DMS153 treated with DMSO at 0.1 percent for 48 hours (cell line): ENCODE measurements around the gene OLIG2.

ENCODE experiments used
- DNase-seq: peaks from one replicate; lab custom pipeline; 2025; ENCODE audit not compliant: unreplicated experiment; lab: John Stamatoyannopoulos, UW

Gene OLIG2

DNA sequence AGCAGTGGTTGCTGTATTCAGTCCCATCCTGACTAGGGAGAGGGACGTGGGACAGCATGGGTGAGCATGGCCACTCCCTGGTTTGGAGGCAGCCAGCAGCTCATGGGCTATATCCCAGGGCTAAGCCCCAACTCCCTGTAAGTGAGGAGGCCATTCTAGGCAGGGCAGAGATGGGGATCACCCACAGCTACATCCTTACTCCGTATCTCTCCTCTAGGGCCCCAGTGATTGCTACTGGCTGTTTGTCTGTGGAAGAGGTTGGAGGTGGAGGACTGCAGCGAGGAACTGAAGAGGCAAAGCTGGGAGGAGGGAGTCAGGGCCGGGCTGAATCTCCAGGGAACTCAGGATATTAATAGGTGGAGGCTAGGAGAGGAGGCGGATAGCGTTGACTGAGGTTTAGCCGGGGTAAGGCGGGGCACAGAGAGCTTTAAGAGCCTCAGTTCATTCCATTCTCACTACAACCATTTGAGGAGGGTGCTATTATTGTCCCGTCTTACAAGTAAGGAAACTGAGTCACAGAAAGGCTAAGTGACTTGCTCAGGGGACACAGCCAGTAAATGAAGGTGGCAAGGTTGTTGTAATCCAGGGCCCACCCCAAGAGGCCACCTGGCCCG is 6.8 kb downstream of the OLIG2 start:
- no peak for DNase-seq

GRCh38 chr21:33033094-33033951 is 7.6 kb downstream of the OLIG2 start:
- no peak for DNase-seq

GRCh38 chr21:33033961-33034413 is 8.3 kb downstream of the OLIG2 start:
- DNase-seq = no peak

- no peak for DNase-seq
Observed at GRCh38 chr21:33035147-33035546, 9.4 kb downstream of the OLIG2 start.

DNA sequence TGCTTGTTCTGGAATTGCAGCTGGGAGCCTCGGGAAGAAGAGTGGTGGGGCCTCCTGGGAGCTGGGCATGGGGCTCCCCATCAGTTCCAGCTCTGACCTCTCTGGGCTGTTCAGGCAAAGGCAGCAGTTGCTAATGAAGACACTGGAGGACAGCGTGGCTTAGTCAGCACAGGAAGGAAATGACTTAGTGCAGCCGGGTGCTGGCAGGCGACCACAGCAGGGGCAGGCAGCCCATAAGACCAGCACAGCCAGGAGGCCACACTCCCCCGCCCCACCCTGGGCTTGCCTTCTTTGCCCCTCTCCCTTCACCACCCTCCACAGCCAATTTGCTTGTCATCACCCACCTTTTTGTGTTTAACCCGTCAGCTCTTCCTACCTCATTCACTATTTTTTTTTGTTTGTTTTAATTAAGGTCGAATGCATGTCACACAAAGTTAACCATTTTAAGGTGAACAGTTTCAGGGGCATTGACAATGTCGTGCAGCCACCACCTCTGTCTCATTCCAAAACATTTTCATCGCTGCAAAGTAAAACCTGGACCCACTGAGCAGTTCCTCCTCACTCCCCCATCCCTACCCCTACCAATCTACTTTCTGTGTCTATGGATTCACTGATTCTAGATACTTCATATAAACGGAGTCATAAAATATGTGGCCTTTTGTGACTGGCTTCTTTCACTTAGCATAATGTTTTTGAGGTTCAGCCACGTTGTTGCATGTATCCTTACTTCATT is 10.9 kb downstream of the OLIG2 start:
- no peak for DNase-seq

GRCh38 chr21:33037501-33037900 is 11.8 kb downstream of the OLIG2 start:
- no peak for DNase-seq

DNA sequence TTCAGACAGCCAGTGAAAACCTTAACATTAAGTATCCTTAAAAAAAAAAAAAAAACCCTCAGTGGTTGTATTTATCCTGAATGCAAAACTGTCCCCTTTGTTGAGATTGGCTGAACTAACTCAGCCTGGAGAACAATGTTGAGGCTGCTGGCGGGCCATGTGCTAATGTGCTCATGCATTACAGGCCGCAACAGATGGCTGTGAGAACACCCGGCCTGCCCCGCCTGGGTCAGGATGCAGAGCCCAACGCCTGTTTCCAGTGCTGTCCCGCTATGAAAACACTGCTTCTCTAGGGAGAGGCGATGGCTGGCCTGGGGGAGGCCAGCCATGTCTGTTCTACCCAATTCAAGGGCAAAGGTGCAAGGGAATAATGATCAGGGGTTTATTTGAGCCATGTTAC is 13.8 kb downstream of the OLIG2 start:
- DNase-seq = no peak

DNA sequence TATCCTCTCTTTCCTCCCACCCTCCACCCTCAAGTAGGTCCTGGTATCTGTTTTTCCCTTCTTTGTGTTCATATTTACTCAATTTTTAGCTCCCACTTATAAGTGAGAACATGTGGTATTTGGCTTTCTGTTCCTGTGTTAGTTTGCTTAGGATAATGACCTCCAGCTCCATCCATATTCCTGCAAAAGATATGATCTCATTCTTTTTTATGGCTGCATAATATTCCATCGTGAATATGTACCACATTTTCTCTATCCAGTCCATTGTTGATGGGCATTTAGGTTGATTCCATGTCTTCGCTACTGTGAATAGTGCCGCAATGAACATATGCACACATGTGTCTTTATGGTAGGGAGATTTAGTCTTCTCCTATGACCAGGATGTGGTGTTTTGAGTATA is 14.5 kb downstream of the OLIG2 start:
- no peak for DNase-seq

DNA sequence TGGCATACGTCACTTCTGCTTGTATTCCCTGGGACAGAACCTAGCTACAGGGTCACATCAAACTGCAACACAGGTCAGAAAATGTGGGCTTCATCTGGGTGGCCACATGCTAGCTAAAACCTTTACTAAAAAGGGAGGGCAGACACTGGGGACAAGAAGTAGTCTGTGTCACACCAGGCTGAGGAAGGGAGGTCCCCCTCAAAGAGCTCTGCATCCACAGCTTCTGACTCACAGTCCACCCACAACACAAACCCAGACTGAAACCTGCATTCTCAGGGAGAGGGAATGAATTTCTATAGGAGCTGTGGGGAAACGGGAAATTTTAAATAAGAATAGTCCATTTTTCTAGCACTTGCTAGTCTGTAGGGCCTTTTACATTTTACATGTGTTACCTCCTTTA is 16.2 kb downstream of the OLIG2 start:
- no peak for DNase-seq

GRCh38 chr21:33042812-33043211 is 17.1 kb downstream of the OLIG2 start:
- no peak for DNase-seq

DNA sequence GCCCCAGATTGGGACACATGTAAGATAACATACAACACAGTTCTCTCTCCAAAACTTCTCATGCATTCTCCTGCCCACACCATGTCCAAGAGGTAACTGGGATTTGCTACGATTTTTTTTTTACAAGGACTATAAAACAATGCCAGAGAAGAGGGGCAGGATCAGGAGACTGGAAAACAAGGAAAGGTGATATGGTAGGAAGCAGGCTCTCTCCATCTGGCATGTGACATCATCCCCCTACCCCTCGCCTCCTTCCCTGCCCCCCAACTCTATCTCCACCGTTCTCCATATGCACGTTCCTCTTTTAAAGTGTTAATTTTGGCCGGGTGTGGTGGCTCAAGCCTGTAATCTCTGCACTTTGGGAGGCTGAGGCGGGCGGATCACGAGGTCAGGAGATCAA is 20.7 kb downstream of the OLIG2 start:
- no peak for DNase-seq

- no peak for DNase-seq
Observed at GRCh38 chr21:33047231-33047630, 21.5 kb downstream of the OLIG2 start.

GRCh38 chr21:33051925-33052324 is 26.2 kb downstream of the OLIG2 start:
- DNase-seq = no peak

DNA sequence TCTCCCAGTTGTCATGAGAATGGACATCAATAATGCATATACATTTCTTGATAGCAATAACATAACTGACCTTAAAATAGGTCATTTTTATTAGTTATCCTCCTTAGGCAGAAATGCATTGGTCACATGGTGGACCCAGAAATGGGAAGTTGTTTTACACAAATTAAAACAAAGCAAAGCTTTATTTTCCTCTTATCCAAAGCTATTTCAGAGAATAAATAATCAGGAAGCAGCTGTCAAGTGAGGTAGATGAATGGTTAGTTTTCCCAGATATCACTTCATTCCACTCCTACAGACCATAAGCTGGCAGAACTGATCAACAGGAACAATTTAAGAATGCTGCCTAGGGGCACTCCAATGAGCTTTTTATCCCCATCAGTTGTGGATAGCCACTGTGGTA is 28.2 kb downstream of the OLIG2 start:
- DNase-seq = no peak

DNA sequence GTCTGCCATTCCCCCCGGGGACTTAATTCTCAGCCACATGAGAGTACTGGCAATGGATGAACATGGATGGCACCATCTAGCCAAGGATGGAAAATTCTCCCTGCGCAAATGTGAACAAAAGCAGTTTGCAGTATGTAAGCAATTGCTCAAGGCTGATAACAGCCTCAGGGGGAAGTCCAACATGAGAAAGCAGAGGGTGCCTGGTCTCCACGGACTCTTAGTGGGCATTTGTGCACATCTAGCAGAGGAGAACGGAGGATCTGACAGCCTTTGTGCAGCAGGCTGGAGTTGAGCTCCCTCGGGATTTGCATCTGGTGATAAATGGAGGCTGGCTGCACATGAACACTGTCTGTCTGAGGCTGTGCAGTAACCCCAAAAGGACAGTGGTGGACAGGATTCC is 30.3 kb downstream of the OLIG2 start:
- DNase-seq = no peak

GRCh38 chr21:33057385-33057940 is 31.7 kb downstream of the OLIG2 start:
- DNase-seq = no peak

GRCh38 chr21:33058527-33058926 is 32.8 kb downstream of the OLIG2 start:
- no peak for DNase-seq

- DNase-seq = no peak
Observed at GRCh38 chr21:33058957-33059356, 33.2 kb downstream of the OLIG2 start.

- DNase-seq = no peak
Observed at GRCh38 chr21:33059380-33059841, 33.7 kb downstream of the OLIG2 start.

GRCh38 chr21:33061233-33061632 is 35.5 kb downstream of the OLIG2 start:
- no peak for DNase-seq

- DNase-seq = no peak
Observed at GRCh38 chr21:33063375-33063883, 37.7 kb downstream of the OLIG2 start.
